HG02678 (cell line): ENCODE results near the gene ZYG11B.
"Not testable (repeated sequence)": the region's sequence is repeated elsewhere in the genome, so short reads cannot be mapped to it uniquely, and the experiment has no call there.

ENCODE experiments used
- ATAC-seq: cut with Tn5 transposase; IDR thresholded peaks from one replicate; pipeline ENCODE4 v1.9.1; 2021; ENCODE audit warnings: mild to moderate bottlenecking, moderate library complexity; ENCODE audit not compliant: unreplicated experiment

The ZYG11B gene

GRCh38 chr1:52726265-52727113, at the start of gene ZYG11B:
Gene ZYG11B, plus strand, starts transcription at chr1:52726453. Its CDS starts 201 bp downstream, at chr1:52726654.
- peak; percentile 95 for ATAC-seq

DNA sequence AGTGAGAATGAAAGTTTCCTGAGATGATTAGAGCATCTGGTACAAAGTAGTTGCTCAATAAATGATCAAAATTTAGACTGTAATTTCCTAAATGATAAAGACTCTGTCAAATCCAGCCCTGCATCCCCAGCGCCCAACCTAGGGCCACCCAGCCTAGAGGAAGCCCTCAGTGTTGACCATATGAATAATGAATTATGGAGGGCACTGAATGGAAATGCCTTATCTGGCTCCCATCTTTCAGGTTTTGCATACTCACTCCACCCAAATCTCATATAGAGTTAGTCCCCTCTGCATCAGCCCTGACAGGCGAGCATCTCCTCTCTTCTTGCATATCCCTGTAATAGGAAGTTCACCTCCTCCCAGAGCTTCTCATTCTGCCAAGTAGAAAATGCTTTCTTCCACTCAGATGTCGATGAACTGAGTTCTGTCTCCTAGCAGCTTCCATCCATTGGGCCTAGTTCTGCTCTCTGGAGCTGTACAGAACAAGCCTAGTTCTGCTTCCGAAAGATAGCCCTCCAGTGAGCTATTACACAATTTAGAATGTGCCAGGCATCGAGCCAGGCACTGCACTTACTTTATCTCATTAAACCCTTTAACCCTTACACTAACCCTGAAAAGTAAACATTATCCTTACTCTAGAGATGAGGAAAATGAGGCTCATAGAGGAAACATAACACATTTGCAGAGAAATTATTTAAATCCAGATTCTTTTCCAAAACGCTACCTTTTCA, 49.0 kb upstream of the ZYG11B start:
- no peak for ATAC-seq

- ATAC-seq, result no peak
Observed at GRCh38 chr1:52679048-52679447, 47.2 kb upstream of the ZYG11B start.

DNA sequence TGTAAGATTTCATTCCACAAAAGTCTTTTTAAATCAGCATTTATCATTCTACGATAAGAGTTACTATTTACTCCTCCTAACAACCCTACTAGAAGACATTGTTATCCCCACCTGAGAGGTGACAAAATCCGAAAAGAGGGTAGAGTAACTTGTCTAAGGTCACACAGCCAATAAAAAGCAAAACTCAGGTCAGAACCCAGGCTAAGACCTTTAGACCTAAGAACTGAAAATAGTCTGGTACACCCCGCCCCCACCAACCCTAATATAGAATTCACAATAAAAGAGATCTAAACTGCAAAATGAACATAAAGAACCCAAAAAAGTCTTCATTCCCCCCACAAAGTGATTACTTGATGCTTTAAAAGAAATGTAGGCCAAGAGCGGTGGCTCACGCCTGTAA, 46.8 kb upstream of the ZYG11B start:
- no peak for ATAC-seq

DNA sequence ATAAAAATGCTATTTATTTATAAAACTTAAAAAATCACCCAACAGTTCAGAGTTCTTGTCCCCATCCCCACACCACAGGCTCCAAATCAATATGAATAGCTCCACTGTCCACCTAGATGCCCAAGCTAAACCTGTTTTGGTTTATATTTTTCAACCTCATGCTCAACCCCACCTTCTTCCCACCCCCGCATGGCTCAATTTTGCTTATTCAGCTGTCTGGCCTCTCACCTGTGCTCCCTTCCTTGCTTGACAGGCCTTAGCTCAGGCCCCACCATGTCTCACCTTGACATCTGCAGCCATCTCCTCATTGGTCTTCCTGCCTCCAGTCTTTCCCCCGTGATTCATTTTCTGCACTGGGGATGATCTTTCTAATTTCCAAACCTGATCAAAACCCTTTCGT, 45.9 kb upstream of the ZYG11B start:
- no peak for ATAC-seq

DNA sequence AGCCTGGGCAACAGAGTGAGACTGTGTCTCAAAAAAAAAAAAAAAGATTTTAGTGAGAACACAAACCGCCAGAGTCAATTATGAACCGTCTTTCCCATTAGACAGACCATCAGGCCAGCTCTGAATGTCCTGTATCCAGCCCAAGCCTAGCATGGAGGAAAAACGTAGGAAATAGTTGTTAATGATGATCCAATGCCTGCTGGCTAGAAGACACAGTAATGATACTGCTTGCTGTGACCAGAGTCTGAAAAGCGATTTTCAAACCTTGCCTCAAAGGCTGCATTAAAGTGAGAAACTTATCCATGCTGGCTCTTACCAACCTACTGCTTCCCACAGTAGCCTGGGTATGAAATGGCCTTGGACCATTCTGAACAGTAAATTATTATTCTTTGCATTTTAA, 45.1 kb upstream of the ZYG11B start:
- ATAC-seq, result no peak

DNA sequence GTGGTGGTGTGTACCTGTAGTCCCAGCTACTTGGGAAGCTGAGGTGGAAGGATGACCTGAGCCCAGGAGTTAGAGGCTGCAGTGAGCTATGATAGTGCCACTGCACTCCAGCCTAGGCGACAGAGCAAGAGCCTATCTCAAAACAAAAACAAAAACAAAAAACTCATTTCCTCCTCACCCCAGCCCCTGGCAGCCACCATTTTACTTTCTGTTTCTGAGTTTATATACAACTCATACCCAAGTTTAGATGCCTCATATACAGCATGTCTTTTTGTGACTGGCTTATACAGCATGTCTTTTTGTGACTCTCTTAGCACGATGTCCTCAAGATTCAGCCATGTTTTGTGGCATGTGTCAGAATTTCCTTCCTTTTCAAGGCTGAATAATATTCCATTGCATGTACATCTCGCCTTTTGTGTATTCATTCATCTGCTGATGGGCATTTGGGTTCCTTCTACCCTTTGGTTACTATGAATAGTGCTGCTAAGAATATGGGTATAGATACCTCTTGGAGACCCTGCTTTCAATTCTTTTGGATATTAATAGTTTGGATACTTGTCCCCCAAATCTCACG, 42.8 kb upstream of the ZYG11B start:
- no peak for ATAC-seq

- ATAC-seq, result no peak
Observed at GRCh38 chr1:52684545-52684944, 41.7 kb upstream of the ZYG11B start.

GRCh38 chr1:52686261-52686751, 39.9 kb upstream of the ZYG11B start:
- ATAC-seq, result peak; percentile 66

- no peak for ATAC-seq
Observed at GRCh38 chr1:52686830-52687229, 39.4 kb upstream of the ZYG11B start.

DNA sequence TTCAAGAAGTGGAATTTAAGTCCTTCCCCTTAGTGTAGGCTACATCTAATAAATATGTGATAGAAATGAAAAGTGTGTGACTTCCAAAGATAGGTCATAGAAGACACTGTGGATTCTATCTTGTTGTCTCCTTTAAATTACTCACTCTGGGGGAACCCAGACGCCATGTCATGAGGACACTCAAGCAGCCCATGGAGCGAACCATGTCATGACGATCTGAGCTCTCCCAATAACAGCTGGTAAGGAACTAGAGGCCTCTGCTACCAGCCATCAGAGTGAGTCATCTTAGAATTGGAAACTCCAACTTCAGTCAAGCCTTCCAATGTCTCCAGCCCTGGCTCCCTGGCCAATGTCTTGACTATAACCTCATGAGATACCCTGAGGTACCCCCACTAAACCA, 34.4 kb upstream of the ZYG11B start:
- ATAC-seq, result no peak

GRCh38 chr1:52692697-52693096, 33.6 kb upstream of the ZYG11B start:
- no peak for ATAC-seq

DNA sequence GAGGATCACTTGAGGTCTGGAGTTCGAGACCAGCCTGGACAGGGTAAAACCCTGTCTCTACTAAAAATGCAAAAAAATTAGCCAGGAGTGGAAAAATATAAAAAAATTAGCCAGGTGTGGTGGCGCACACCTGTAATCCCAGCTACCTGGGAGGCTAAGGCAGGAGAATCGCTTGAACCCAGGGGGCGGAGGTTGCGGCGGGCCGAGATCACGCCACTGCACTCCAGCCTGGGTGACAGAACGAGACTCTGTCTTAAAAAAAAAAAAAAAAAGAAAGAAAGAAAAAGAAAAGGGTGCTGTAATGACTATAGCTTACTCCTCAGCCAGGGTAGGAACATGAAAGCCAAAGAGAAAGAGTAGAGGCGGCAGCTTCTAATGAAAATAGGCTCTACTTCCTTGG, 32.9 kb upstream of the ZYG11B start:
- not testable (repeated sequence) for ATAC-seq

- ATAC-seq, result no peak
Observed at GRCh38 chr1:52693843-52694242, 32.4 kb upstream of the ZYG11B start.

GRCh38 chr1:52695627-52696026, 30.6 kb upstream of the ZYG11B start:
- ATAC-seq, result no peak

GRCh38 chr1:52697795-52698674, 28.2 kb upstream of the ZYG11B start, which contains the start of gene COA7:
Gene COA7, minus strand, starts transcription at chr1:52698347. Its CDS starts 21 bp downstream, at chr1:52698326.
- ATAC-seq, result peak; percentile 48

DNA sequence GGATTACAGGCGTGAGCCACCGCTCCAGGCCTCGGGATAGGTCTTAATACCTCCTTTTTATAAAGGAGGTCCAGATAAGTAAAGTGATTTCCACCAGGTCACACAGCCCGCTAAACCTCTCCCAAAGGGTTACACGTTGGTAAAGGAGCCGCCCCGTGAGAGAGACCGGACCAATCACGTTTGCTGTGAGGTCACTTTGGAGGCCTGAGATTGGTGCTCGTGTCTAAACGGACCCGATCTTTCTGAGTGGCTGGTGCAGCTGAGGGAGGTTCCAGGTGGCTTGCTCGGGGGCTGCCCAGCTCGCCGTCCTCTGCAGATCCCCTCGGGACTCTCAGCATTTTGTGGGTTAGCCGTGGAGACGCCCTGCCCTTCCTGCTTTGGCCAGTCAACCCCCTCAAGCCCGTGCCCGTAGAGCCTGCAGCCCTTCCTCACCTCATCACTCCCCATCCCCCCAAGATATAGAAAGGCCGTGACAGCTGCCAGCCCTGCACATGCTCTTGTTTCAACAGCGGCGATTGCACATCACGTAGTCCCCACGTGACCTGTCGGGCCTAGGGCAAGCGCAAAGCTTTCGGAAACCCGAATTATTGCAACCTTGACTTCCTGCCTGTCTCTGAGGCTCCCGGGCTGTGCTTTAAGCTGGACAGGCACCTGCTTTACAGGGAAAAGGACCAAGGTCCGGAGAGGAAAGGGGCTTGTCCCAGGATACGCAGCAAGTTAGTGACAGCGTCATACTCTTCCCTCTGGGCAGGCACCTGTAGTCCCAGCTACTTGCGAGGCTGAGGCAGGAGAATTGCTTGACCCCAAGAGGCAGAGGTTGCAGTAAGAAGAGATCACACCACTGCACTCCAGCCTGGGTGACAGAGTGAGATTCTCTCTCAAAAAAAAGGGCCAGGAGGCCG, 23.1 kb upstream of the ZYG11B start:
- peak; percentile 92 for ATAC-seq

DNA sequence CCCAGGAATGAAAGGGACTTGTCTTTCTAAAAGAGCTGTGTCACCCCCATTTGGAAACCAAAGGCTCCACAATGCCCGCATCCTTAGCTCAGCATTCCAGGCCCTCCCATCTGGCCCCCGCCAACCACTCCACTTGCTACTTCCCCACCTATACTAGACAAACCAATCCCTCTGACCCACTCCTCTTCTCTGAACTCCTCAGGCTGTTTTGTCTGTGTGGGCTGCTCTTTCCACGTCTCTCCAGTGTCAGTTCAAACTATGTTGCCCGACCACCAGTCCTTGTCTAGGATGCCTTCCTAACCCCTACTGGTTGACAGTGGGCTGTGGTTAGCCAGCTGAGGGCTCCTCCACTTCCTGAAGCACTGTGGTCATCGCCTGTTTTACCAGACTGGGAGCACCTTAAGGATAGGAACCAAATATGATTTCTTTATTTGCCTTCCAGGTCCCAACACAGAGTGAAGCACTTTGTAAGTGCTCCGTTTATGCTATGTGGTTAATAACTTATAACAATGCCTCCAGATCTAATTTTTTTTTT, 20.1 kb upstream of the ZYG11B start:
- ATAC-seq, result no peak
